GM21390 (cell line): ENCODE data around the gene JAKMIP2.

Experiments used
- ATAC-seq: cut with Tn5 transposase; IDR thresholded peaks from one replicate; pipeline ENCODE4 v1.9.1; 2021; ENCODE audit not compliant: unreplicated experiment

Gene JAKMIP2

GRCh38 chr5:147789820-147790219 lies 7.3 kb upstream of the JAKMIP2 start:
- no peak for ATAC-seq

GRCh38 chr5:147788023-147788422 lies 5.5 kb upstream of the JAKMIP2 start:
- no peak for ATAC-seq

- ATAC-seq, result no peak
Observed at GRCh38 chr5:147786142-147786541, 3.6 kb upstream of the JAKMIP2 start.

- ATAC-seq, result no peak
Observed at GRCh38 chr5:147784146-147784987, 1.8 kb upstream of the JAKMIP2 start.

GRCh38 chr5:147780924-147781573 lies 1.5 kb downstream of the JAKMIP2 start:
- no peak for ATAC-seq

GRCh38 chr5:147779694-147780093 lies 2.8 kb downstream of the JAKMIP2 start:
- ATAC-seq, result no peak

- ATAC-seq, result no peak
Observed at GRCh38 chr5:147776989-147777388, 5.5 kb downstream of the JAKMIP2 start.

- ATAC-seq, result no peak
Observed at GRCh38 chr5:147773587-147773986, 8.9 kb downstream of the JAKMIP2 start.

- ATAC-seq, result no peak
Observed at GRCh38 chr5:147773139-147773538, 9.4 kb downstream of the JAKMIP2 start.

- no peak for ATAC-seq
Observed at GRCh38 chr5:147767048-147767447, 15.5 kb downstream of the JAKMIP2 start.

GRCh38 chr5:147763791-147764525 lies 18.6 kb downstream of the JAKMIP2 start:
- ATAC-seq, result no peak

GRCh38 chr5:147760086-147760875 lies 22.2 kb downstream of the JAKMIP2 start:
- no peak for ATAC-seq

GRCh38 chr5:147759441-147759840 lies 23.1 kb downstream of the JAKMIP2 start:
- no peak for ATAC-seq

GRCh38 chr5:147756566-147756965 lies 26.0 kb downstream of the JAKMIP2 start:
- ATAC-seq, result no peak

GRCh38 chr5:147754372-147755122 lies 28.0 kb downstream of the JAKMIP2 start:
- ATAC-seq, result no peak

- no peak for ATAC-seq
Observed at GRCh38 chr5:147753765-147754164, 28.8 kb downstream of the JAKMIP2 start.

- ATAC-seq, result no peak
Observed at GRCh38 chr5:147752666-147753290, 29.8 kb downstream of the JAKMIP2 start.

- ATAC-seq, result no peak
Observed at GRCh38 chr5:147752033-147752432, 30.5 kb downstream of the JAKMIP2 start.

GRCh38 chr5:147751156-147751830 lies 31.2 kb downstream of the JAKMIP2 start:
- no peak for ATAC-seq
